Fibroblast of skin of left quadriceps (primary cell): ENCODE data around the gene RBP2.
A peak's percentile ranks its signal among the peaks of the same experiment; 100 is the strongest.
"Not testable (repeated sequence)": the region's sequence is repeated elsewhere in the genome, so short reads cannot be mapped to it uniquely, and the experiment has no call there.

ENCODE experiments used
- DNase-seq, 2 experiments: peaks; one replicate each; pipeline ENCODE4 v3.0.0-alpha.2; 2013; ENCODE audit warnings: low read depth in 2 of 2

The RBP2 gene

DNA sequence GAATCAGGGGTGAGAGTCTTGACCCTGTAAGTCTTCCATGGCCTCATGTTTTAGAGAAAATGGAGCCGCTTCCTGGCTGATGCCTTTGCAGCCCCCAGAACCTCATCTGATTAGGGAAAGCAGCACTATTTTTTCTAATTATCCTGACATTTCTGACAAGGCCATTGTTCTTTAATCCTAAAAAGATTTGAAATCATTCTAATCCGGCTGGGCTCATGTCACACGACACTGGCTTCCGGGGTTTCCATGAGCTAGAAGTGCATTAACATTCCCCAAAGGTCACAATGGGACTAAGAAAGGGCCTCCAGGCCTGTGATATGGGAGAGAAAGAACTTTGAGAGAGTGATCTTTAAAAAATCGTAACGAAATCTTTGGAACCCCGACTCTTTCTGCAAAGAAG, 33.1 kb downstream of the RBP2 start:
- no peak for DNase-seq

DNA sequence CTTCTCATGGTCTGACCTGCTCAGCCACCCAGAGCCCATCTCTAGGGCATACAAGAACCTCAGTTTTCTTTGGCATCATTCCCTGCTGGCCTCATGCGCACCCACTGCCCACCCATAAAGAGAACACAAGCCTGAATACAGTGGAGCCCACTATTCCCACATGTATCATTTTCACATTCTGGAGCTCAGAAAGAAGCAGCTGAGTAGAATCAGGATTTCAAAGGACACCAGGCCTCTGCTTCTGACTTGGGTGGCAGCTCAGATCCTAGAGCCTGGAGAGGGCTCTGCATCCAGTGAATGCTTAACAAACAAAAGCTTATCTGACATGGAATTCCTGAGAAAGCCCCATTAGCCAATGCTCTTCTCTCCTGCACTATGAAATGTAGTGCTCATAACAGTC, 34.7 kb downstream of the RBP2 start:
- DNase-seq, result no peak

DNA sequence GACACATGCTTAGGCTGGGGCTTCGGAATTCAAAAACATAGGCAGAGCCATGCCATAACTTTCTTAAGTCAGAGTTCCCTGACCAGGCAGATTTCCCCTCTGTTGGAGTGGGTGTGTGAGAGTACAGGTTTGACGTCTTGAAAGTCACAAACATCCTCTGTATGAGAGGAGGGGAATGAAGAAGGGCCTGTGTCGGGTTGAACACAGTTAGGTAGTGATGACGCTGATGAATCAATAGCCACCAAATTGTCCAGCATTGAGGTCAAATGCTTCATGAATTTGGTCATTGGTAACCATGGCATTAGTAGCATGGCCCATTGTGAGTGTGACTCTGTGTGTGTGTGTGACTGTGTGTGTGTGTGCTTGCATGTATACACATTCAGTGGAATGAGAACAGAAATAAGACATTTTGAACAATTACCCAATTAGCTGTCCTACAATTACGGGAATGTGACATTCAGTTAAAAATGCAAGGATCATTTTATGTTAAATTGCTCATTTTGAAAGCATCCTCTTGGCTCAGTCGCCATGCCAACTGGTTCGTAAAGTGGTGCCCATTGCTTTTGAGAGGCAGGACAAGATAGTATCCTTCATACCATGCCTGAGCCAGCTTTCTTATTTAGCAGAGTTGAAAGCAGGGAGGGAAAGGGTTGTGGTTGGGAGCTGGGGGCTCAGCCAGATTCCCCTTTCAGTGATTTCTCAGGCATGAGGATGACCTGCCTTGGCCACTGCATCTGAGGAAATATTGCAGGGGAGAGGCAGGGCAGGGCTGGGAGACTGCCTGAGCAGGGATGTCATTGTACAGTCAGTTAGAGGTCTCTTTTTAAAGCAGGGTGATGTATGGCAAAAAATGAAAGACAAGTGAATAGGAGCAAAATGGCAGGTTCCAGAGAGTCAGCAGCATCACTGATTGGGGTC, 35.4 kb downstream of the RBP2 start:
- DNase-seq, result no peak

DNA sequence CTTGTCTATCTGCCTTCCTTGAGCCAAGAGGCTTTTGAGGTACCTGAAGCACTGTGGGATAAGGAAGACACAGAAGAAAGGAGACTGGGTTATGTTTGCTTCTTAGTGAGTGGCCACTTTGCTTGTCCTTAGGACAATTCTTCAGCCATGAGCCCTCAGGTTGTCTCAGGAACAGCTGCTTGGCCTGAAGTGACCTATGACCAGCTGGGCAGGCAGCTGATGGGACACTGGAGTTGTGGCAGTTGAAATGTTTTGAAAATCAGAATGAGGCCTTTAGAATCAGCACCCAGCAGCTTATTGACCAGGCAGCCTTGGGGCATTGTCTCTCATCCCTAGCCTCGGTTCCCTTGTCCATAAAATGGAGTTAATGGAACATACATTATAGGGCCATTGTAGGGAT, 37.0 kb downstream of the RBP2 start:
- no peak for DNase-seq

DNA sequence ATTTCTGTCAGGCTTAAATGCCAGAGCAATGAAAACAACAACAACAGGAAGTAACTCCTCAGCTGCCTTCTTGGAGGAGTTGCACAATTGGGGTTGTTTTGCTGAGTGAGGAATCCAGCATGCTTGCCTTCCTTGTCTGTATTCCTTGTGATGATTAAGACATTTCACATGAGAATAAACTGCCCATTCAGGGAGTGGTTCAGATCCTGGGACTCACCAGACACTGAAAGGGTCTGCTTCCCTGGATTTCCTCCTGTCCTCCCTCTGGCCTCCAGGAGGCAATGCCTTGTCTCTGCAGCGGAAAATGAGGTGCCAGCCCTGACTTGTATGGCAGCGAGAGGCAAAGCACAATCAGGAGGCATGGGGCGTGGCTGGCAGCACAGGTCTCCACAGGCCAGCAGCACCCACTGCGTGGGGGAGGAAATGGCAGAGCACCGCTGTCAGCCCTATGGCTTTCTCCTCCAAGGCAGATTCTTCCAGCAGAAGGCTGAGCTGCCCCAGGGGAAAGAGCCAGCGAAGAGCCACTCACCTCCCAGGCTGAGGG, 41.5 kb downstream of the RBP2 start:
- DNase-seq, result peak; percentile 4 to 8

DNA sequence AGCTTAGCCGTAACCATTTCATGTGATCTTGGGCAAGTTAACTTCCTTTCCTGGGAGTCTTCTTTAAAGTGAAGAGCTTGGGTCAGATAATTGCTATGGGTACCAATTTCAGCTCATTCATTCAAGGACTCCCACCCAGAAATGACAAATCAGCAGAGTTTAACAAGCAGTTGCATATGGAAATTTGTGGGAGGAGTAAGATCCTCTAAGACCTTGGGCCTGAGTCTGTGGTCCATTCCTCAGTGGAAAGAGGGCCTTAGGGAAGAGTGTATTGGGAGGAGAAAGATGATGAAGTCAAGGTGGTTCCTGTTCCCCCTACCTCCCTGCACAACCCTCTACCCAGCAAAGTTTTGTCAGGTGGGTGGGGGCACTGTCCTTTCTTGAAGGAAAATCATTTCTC, 42.1 kb downstream of the RBP2 start:
- DNase-seq, result no peak

DNA sequence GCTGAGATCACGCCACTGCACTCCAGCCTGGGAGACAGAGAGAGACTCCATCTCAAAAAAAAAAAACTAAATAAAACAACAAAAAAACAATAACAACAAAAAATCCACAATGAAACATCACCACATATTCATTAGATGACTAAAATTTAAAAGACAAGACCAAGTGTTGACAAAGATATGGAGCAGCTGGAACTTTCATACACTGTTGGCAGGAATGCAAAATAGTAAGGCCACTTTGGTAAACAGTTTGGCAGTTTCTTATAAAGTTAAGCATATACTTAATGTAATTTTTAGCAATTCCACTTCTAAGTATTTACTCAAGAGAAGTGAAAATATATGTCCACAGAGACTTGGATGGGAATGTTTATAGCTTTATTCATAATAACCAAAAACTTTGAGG, 43.2 kb downstream of the RBP2 start:
- DNase-seq, result no peak

DNA sequence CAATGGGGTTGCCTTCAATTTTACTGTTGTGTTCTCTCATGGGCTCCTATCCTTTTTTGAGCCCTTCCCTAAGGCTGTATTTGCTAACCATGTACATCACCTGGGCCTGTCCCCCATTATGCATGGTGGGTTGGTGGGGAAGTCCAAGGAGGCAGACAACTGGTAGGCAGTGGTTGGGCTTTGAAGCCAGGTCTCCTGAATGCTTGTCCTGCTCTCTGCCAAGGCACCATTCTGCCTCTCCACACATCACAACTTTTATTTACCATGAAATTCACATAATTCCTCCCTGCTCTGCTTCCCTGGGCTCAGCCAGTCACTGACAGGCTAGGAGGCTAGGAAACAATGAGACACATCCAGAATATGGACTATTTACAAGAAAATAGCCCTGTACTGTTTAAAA, 45.8 kb downstream of the RBP2 start:
- no peak for DNase-seq

DNA sequence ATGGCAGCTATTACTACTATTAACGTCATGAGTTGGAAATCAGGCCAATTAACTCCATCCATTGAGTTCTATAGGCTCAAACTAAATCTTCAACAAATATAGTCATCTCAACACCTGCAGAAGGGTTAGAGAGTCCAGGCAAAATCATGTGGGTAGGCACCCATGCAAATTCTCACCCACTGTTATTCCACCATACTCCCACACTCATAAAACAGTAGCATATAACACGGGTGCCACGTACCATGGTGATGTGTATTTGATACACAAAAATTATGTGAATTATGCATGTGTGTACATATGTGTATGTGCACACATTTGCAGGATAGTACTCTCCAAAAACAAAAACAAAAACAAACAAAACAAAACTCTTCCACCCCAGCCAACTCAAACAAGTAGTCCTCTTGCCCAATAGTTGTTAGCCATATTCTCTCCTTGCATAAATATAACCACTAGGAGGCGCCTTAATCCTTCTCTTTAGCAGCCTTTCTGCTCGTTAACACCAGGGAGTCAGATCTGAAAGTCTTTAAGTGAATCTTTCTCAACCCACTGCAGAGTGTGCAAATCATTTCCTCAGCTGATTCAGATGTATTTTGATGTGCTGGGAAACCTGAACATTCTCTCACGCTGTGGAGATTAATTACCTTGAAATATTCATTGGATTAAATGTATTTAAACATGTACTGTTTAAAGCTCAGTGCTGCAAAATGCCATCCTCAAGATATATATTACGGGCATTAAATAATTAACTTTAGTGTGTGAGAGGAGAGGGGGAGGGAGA, 48.8 kb downstream of the RBP2 start:
- peak; percentile 54 to 58 for DNase-seq

DNA sequence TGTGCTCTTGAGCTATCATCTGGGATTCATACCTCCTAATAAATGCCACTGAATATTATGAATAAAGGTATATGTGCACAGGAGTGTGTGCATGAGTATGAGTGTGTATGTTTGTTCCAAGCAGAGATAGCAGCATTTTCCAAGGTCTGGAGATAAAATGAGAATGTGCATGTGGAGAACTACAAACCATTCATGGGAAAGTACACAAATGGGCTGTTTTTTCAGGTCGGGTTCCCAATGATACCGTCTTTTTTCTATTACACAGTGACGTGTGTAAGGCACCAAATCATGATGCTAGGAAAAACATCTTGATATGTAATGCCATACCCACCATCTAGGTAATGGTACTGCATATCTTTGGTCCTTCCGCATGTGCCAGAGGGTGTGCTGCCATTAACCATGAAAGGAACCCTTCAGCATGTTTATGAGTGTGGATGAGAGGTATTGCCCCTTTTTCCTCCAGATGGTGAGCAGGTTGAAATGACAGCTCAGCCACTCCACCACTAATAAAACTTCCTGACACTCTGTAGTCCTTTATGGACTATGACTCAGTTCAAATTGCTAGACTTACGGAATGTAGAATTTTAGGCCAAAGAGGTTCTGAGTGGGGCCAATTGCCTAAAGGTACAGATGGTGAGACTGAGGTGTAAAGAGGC, 50.4 kb downstream of the RBP2 start:
- no peak for DNase-seq

DNA sequence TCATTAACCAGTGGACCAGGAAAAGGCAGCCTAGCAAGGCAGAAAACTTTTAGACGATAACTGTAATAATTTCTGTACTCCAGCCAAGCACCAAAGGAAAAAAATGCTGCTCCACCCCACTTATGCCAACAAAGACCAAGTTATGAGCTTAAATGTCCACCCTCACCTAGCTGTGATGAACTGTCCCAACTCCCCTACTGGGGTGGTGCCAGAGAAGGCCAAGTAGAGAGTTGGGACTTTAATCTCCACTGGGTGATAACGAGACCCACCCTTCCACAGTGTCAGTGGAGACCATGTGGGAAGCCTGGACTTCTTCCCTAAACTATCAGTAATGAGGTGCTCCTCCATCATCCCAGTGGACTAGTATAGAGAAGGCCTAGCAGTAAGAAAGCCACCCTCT, 53.1 kb downstream of the RBP2 start:
- DNase-seq, result no peak

DNA sequence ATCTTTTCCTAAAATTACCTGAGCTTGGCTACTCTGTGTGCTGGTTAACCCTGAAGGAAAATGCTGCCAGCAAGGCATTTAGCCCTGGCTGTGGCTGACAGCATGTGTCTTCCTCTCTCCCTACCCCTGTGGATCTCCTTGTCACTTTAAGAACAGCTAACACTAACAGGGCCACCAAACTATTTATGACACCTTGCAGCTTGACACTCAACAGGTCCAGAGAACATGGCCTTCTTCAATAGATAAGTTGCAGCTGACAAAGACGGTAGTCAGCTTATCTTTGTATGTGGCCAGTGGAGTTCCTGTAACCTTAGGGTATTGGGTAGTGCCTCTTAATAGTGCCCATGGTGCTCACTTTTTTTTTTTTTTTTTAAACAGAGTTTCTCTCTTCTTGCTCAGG, 54.9 kb downstream of the RBP2 start:
- DNase-seq, result no peak

DNA sequence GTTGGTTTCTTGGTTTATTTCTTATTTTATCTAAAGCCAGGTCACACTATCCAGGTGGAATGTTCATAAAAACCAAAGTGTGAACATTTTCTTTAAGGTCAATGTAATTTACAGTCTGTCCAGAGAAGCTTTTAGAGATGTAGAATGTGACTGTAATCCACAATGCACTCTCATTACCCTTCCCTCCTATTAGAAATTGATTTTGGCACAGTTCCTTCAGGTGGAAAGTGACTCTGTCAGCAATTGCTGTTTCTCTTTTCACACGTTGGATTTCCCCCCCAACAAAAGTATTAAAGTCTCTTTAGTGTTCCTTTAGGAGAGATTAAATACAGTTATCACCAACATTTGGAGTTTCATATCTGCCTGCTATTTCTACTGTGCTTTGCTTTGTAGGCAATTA, 55.3 kb downstream of the RBP2 start:
- no peak for DNase-seq

DNA sequence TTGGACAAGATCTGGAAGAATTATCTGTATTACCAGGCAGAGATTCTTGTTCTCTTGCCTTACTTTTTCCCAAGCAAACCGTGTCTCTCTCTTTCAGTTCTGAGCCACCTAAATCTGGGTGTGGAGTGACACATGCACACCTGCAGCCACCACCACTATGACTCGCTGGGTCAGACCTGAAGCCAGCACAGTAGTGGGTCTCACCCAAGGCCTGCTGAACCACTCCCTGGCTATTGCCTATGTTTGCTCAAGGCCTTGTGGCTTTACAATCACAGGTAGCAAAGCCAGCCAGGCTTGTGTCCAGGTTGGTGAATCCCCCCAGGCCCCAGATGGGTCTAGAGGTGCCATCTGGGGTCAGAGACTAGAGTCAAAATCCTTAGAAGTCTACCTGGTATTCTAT, 58.2 kb downstream of the RBP2 start:
- DNase-seq, result no peak

DNA sequence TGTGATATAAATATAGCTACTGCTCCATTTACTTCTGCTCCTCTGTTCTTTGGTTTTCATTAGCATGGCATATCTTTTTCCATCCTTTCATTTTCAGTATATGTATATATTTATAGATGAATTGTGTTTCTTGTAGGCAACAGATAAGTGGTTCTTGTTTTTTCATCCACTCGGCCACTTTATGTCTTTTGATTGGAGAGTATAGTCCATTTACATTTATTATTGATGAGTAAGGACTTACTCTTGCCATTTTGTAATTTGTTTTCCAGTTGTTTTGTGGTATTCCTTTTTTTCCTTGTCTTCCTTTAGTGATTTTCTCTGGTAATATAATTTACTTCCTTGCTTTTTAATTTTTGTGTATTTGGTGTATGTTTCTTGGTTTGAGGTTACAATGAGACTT, 60.0 kb downstream of the RBP2 start:
- DNase-seq, result no peak

DNA sequence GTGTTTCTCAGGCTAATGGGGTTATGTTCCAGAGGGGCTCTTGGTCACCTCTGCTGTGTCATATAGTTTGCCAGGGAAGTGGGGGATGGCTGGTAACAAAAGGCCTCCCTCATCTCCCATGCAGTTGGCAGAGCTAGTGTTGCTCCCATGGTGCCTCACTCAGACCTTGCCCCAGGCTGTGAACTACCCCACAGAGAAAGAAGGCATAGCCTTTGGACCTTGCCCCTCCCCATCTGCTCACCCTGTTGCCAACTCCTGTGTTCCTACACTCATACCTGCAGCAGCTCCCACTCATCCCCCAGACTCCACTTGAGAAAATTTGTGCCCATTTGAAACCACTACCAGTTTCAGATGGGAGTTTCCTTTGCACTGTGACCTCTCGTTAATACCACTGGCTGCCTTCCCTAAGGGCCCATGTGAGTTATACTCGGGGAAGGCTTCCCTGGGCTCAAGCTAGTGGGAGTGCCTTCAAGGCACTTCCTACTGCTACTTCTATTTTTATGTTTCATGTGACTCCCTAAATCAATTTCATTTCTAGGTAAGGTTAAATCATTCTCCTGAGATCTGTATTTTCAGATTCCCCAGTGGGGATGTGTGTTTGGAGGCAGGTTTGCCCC, 61.6 kb downstream of the RBP2 start:
- no peak for DNase-seq

DNA sequence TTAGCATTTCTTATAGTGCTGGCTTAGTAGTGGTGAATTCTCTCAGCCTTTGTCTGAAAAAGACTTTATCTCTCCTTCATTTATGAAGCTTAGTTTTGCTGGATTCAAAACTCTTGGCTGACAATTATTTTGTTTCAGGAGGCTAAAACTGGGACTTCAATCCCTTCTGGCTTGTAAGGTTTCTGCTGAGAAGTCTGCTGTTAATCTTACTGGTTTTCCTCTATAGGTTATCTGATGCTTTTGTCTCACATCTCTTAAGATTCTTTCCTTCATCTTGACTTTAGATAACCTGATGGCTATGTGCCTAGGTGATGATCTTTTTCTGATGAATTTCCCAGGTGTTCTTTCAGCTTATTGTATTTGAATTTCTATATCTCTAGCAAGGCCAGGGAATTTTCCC, 63.4 kb downstream of the RBP2 start:
- DNase-seq, result not testable (repeated sequence)
